CD4-positive, alpha-beta T cell treated with Interleukin-21 for 1 hour (primary cell): ENCODE results near the gene THPO.

Source experiments
- DNase-seq: peaks from one replicate; pipeline ENCODE4 v3.0.0-alpha.2; 2020

The THPO gene

GRCh38 chr3:184377882-184378445 lies at the start of gene THPO:
Gene THPO (minus strand): TSS chr3:184378207. CDS start chr3:184376259, 1,948 bp downstream.
- DNase-seq: no peak

GRCh38 chr3:184426691-184427141 lies 48.7 kb upstream of the THPO start:
- no peak for DNase-seq

GRCh38 chr3:184423561-184423960 lies 45.6 kb upstream of the THPO start:
- no peak for DNase-seq

- no peak for DNase-seq
Observed at GRCh38 chr3:184419171-184419570, 41.2 kb upstream of the THPO start.

- DNase-seq: peak; percentile 69
Observed at GRCh38 chr3:184417619-184418327, 39.8 kb upstream of the THPO start.

GRCh38 chr3:184415203-184415490 lies 37.1 kb upstream of the THPO start:
- DNase-seq: no peak

GRCh38 chr3:184414418-184415202 lies 36.6 kb upstream of the THPO start:
- no peak for DNase-seq

- no peak for DNase-seq
Observed at GRCh38 chr3:184409946-184410500, 32.0 kb upstream of the THPO start.

- no peak for DNase-seq
Observed at GRCh38 chr3:184409331-184409926, 31.4 kb upstream of the THPO start.

- DNase-seq: no peak
Observed at GRCh38 chr3:184405075-184406030, 27.3 kb upstream of the THPO start.

- no peak for DNase-seq
Observed at GRCh38 chr3:184399410-184399809, 21.4 kb upstream of the THPO start.

- no peak for DNase-seq
Observed at GRCh38 chr3:184395320-184395660, 17.3 kb upstream of the THPO start.

GRCh38 chr3:184391266-184391665 lies 13.3 kb upstream of the THPO start:
- no peak for DNase-seq

- DNase-seq: no peak
Observed at GRCh38 chr3:184389935-184390528, 12.0 kb upstream of the THPO start.

- DNase-seq: no peak
Observed at GRCh38 chr3:184389384-184389783, 11.4 kb upstream of the THPO start.

- DNase-seq: no peak
Observed at GRCh38 chr3:184388936-184389230, 10.9 kb upstream of the THPO start.

GRCh38 chr3:184388164-184388935 lies 10.3 kb upstream of the THPO start:
- DNase-seq: no peak

- no peak for DNase-seq
Observed at GRCh38 chr3:184387174-184387714, 9.2 kb upstream of the THPO start.

- no peak for DNase-seq
Observed at GRCh38 chr3:184386047-184386806, 8.2 kb upstream of the THPO start.

GRCh38 chr3:184384856-184385422 lies 6.9 kb upstream of the THPO start:
- DNase-seq: no peak
